IMR-90 (cell line): ENCODE measurements around the gene MYCBPAP. TPM values are rescaled to one million over a fixed set of nuclear protein-coding genes. Genes with fewer than 3 reads are reported as not detected.

Source experiments
- ATAC-seq: fragments of 200-7000 bp; cut with Tn5 transposase; 2 replicates; pipeline ENCODE4 v1.9.1; 2020; ENCODE audit warnings: low read depth, mild to moderate bottlenecking, moderate library complexity
- BruUV-seq: library from RNA; stranded (reverse); fragments of 400-500 nt; replicated peaks from 2 replicates; lab custom pipeline; 2021; lab: Mats Ljungman, UMichigan
- CTCF ChIA-PET: fragments of 300-600 bp; formaldehyde crosslinking; extraction: SDS; loops from one replicate; lab custom pipeline; 2021; ENCODE audit warnings: antibody characterized with exemption; lab: Yijun Ruan, JAX
- POLR2A ChIA-PET: fragments of 300-600 bp; sonication (Branson Sonifier 250); formaldehyde crosslinking; loops from one replicate; lab custom pipeline; 2022; ENCODE audit warnings: antibody characterized with exemption; ENCODE audit not compliant: unreplicated experiment; lab: Charles Lee
- DNase-seq: peaks from one replicate; pipeline ENCODE4 v3.0.0; 2013
- H2AFZ ChIP-seq: replicated peaks from 2 replicates; pipeline ENCODE3; 2013; ENCODE audit warnings: low read length, mild to moderate bottlenecking; ENCODE audit not compliant: poor library complexity
- H2AK5ac ChIP-seq: 2 replicates; pipeline ENCODE4 v1.6.1; 2013; ENCODE audit warnings: low read depth, low read length, inconsistent platforms
- H2AK9ac ChIP-seq: replicated peaks from 2 replicates; pipeline ENCODE3; 2013; ENCODE audit warnings: mild to moderate bottlenecking, low read depth, low read length, moderate library complexity; ENCODE audit not compliant: poor library complexity
- H2BK120ac ChIP-seq: 2 replicates; pipeline ENCODE4 v1.6.1; 2013; ENCODE audit warnings: low read depth, low read length, inconsistent platforms
- H2BK15ac ChIP-seq: 3 replicates; pipeline ENCODE4 v1.6.1; 2013; ENCODE audit warnings: low read depth, low read length, inconsistent platforms
- H2BK20ac ChIP-seq: 2 replicates; pipeline ENCODE4 v1.6.1; 2013; ENCODE audit warnings: low read depth, mild to moderate bottlenecking, inconsistent platforms, low read length, moderate library complexity
- H2BK5ac ChIP-seq: 2 replicates; pipeline ENCODE4 v1.6.1; 2013; ENCODE audit warnings: mild to moderate bottlenecking, low read depth, low read length, inconsistent platforms; ENCODE audit not compliant: poor library complexity, severe bottlenecking
- H3K14ac ChIP-seq: replicated peaks from 2 replicates; pipeline ENCODE4 v1.6.1; 2013; ENCODE audit warnings: low read depth, low read length, inconsistent platforms
- H3K18ac ChIP-seq: 2 replicates; pipeline ENCODE4 v1.6.1; 2013; ENCODE audit warnings: low read depth, low read length, control low read depth
- H3K23ac ChIP-seq: 2 replicates; pipeline ENCODE4 v1.6.1; 2013; ENCODE audit warnings: low read depth, low read length, inconsistent platforms
- H3K27ac ChIP-seq: 2 replicates; pipeline ENCODE4 v1.5.1; 2013; ENCODE audit warnings: mild to moderate bottlenecking, control low read depth, low read length; ENCODE audit not compliant: insufficient read depth
- H3K27me3 ChIP-seq: 2 replicates; pipeline ENCODE4 v1.6.1; 2013; ENCODE audit warnings: low read length; ENCODE audit not compliant: control insufficient read depth, insufficient read depth
- H3K36me3 ChIP-seq: 2 replicates; pipeline ENCODE4 v1.6.1; 2013; ENCODE audit warnings: low read length, mixed read lengths; ENCODE audit not compliant: control insufficient read depth, insufficient read depth
- H3K4ac ChIP-seq: 2 replicates; pipeline ENCODE4 v1.6.1; 2013; ENCODE audit warnings: low read depth, low read length, inconsistent platforms
- H3K4me1 ChIP-seq: 2 replicates; pipeline ENCODE4 v1.6.1; 2013; ENCODE audit warnings: low read length, mixed read lengths; ENCODE audit not compliant: control insufficient read depth, insufficient read depth
- H3K4me2 ChIP-seq: 2 replicates; pipeline ENCODE4 v1.6.1; 2013; ENCODE audit warnings: low read depth, mild to moderate bottlenecking, control low read depth, low read length, moderate library complexity
- H3K4me3 ChIP-seq: 2 replicates; pipeline ENCODE4 v1.5.1; 2013; ENCODE audit warnings: low read depth, mild to moderate bottlenecking, control low read depth, low read length, moderate library complexity; ENCODE audit not compliant: insufficient read depth
- H3K56ac ChIP-seq: 2 replicates; pipeline ENCODE4 v1.6.1; 2013; ENCODE audit warnings: low read length, inconsistent platforms; ENCODE audit not compliant: insufficient read depth; ENCODE audit errors: extremely low read depth
- H3K79me1 ChIP-seq, 2 experiments: 2 replicates each; pipeline ENCODE4 v1.6.1; 2013; ENCODE audit warnings: low read length in 2 of 2, inconsistent platforms in 1 of 2, low read depth in 1 of 2
- H3K9ac ChIP-seq: 2 replicates; pipeline ENCODE4 v1.6.1; 2013; ENCODE audit warnings: low read depth, low read length, control low read depth
- H3K9me1 ChIP-seq: 2 replicates; pipeline ENCODE4 v1.6.1; 2013; ENCODE audit warnings: low read length, inconsistent platforms; ENCODE audit not compliant: insufficient read depth
- H3K9me3 ChIP-seq: 2 replicates; pipeline ENCODE4 v1.6.1; 2013; ENCODE audit warnings: low read length; ENCODE audit not compliant: control insufficient read depth, insufficient read depth
- H4K20me1 ChIP-seq: 2 replicates; pipeline ENCODE4 v1.6.1; 2013; ENCODE audit warnings: low read length, inconsistent platforms; ENCODE audit not compliant: insufficient read depth
- H4K5ac ChIP-seq: 2 replicates; pipeline ENCODE4 v1.6.1; 2013; ENCODE audit warnings: mild to moderate bottlenecking, low read depth, low read length, control low read depth
- H4K8ac ChIP-seq, 2 experiments: 2 replicates each; pipeline ENCODE4 v1.6.1; 2013; ENCODE audit warnings: low read depth in 2 of 2, low read length in 2 of 2, control low read depth in 1 of 2, inconsistent platforms in 1 of 2
- H4K91ac ChIP-seq: 2 replicates; pipeline ENCODE4 v1.6.1; 2013; ENCODE audit warnings: low read depth, low read length, inconsistent platforms; ENCODE audit not compliant: insufficient read depth
- FOS ChIP-seq: fragments of 150-350 bp; IDR thresholded peaks from 2 replicates; pipeline ENCODE4 v1.6.1; 2016; ENCODE audit warnings: low read depth, low read length
- MAFK ChIP-seq: IDR thresholded peaks from 2 replicates; pipeline ENCODE4 v1.6.1; 2012; ENCODE audit warnings: low read depth, low read length, improper control_type of control experiment
- WGBS, 2 experiments: methylation state at CpG; one replicate each; pipeline versions ENCODE4 v1.1.5 to v1.1.7; 2013; ENCODE audit warnings: missing lambda C conversion rate in 2 of 2; ENCODE audit not compliant: insufficient read length in 1 of 2; ENCODE audit errors: extremely low coverage in 2 of 2; 5-methylcytosine and 5-hydroxymethylcytosine counted together
- dilution Hi-C: fragments of 300-500 bp; cut with HindIII; formaldehyde crosslinking; loops from one replicate; pipeline ENCODE4 v1.14.3; 2018; ENCODE audit warnings: low sequenced_read_pairs; ENCODE audit not compliant: unreplicated experiment
- in situ Hi-C: fragments of 300-500 bp; cut with MboI; formaldehyde crosslinking; loops from 3 replicates; pipeline ENCODE4 v1.14.3; 2019; ENCODE audit warnings: low sequenced_read_pairs, inconsistent platforms, mixed read lengths
- intact Hi-C: fragments of 100-400 bp; cut with micrococcal nuclease; formaldehyde crosslinking; loops from 2 replicates; pipeline ENCODE4 v1.10.0; 2022
- polyA plus RNA-seq, 3 experiments: library from polyadenylated mRNA; depleted of rRNA; stranded (reverse); fragments of >200 nt; gene quantifications; 2 replicates each; pipeline ENCODE4 v1.2.3, GENCODE V29; 2012; ENCODE audit warnings: low replicate concordance in 1 of 3
- total RNA-seq: library from RNA; depleted of rRNA; stranded (reverse); fragments of >200 nt; gene quantifications from 2 replicates; pipeline ENCODE4 v1.2.3, GENCODE V29; 2012
- TF ChIP-seq, protein P1 (sequence below): fragments of 150-350 bp; IDR thresholded peaks from 2 replicates; pipeline ENCODE4 v1.6.1; 2017; ENCODE audit warnings: mild to moderate bottlenecking, antibody characterized with exemption, low read length, low read depth
- TF ChIP-seq, protein P2 (sequence below): conservative IDR thresholded peaks from 2 replicates; pipeline ENCODE4 v1.5.1; 2012; ENCODE audit warnings: mild to moderate bottlenecking, low read depth, low read length, improper control_type of control experiment

MYCBPAP gene
- total and polyA plus RNA-seq, 2 of the 4 experiments (the other 2 are of a cell fraction) = 0.17 to 0.18 TPM

DNA sequence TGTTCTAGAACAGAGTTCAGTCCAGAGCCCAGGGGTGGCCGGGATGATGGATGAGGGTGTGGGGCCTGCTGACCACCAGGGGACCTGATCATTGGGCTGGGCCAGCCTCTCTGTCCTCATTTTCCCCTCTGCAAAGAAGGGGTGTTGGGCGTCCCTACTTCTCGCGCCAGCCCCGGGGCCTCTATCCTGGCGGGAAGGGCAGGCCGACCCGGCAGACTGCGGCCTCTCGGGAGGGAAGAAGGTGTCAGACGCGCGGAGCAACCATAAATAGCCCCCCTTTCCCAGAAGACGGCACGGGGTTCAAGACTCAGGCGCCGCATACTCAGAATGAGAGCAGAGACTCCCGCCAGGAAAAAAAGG lies 50.3 kb downstream of the MYCBPAP start:
- no TSS peak for BruUV-seq
- no peak overlapping the region for H4K91ac ChIP-seq
- H3K9me3 ChIP-seq = no peaks in the 10 kb centered on the region
- intact Hi-C loops = no loop called here
- H2AK9ac ChIP-seq = no peak overlapping the region
- peaks cover 55% of the 10 kb centered on the region for H3K27me3 ChIP-seq
- in situ Hi-C loops = no loop called here
- H3K23ac ChIP-seq = no peak overlapping the region
- no peak overlapping the region for H2AFZ ChIP-seq
- peaks cover 3% of the 10 kb centered on the region; the same call in 1 of the 2 replicates for H3K4me1 ChIP-seq
- no peak overlapping the region for H3K4me2 ChIP-seq
- H3K36me3 ChIP-seq = peaks cover 9% of the 10 kb centered on the region; the same call in 1 of the 2 replicates
- no peak overlapping the region for H3K9ac ChIP-seq
- no peak overlapping the region for H2BK20ac ChIP-seq
- H3K9me1 ChIP-seq = 0 out of 2 replicates have a peak, but pooled peaks cover 5% of the 10 kb centered on the region
- no peak overlapping the region for H3K4ac ChIP-seq
- no peak overlapping the region for H3K27ac ChIP-seq
- H2AK5ac ChIP-seq = no peak overlapping the region
- ATAC-seq = no peak
- no peaks in the 10 kb centered on the region for H3K79me1 ChIP-seq
- H3K56ac ChIP-seq = no peak overlapping the region
- ChIA-PET CTCF (no interaction called here), POLR2A (no interaction called here)
- no peaks in the 10 kb centered on the region for H4K20me1 ChIP-seq
- H2BK120ac ChIP-seq = no peak overlapping the region
- WGBS, 2 experiments = no CpG with 5 or more reads among the region's 18 CpGs
- TF ChIP-seq MAFK = no peak
- TF ChIP-seq, protein P1, sequence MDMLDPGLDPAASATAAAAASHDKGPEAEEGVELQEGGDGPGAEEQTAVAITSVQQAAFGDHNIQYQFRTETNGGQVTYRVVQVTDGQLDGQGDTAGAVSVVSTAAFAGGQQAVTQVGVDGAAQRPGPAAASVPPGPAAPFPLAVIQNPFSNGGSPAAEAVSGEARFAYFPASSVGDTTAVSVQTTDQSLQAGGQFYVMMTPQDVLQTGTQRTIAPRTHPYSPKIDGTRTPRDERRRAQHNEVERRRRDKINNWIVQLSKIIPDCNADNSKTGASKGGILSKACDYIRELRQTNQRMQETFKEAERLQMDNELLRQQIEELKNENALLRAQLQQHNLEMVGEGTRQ = no peak
- TF ChIP-seq FOS = no peak
- TF ChIP-seq, protein P2, sequence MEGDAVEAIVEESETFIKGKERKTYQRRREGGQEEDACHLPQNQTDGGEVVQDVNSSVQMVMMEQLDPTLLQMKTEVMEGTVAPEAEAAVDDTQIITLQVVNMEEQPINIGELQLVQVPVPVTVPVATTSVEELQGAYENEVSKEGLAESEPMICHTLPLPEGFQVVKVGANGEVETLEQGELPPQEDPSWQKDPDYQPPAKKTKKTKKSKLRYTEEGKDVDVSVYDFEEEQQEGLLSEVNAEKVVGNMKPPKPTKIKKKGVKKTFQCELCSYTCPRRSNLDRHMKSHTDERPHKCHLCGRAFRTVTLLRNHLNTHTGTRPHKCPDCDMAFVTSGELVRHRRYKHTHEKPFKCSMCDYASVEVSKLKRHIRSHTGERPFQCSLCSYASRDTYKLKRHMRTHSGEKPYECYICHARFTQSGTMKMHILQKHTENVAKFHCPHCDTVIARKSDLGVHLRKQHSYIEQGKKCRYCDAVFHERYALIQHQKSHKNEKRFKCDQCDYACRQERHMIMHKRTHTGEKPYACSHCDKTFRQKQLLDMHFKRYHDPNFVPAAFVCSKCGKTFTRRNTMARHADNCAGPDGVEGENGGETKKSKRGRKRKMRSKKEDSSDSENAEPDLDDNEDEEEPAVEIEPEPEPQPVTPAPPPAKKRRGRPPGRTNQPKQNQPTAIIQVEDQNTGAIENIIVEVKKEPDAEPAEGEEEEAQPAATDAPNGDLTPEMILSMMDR = no peak
- H3K14ac ChIP-seq = no peak overlapping the region
- no peak overlapping the region for H2BK15ac ChIP-seq
- dilution Hi-C loops = no loop called here
- DNase-seq = no peak
- H2BK5ac ChIP-seq = no peak overlapping the region
- H4K5ac ChIP-seq = no peak overlapping the region
- H3K18ac ChIP-seq = no peak overlapping the region
- no peak overlapping the region for H3K4me3 ChIP-seq
- no peak overlapping the region for H4K8ac ChIP-seq
